Measurements from ENCODE around the gene IL1R2. TPM values are rescaled to one million over a fixed set of nuclear protein-coding genes. Genes with fewer than 3 reads are reported as not detected.

Gene IL1R2, protein sequence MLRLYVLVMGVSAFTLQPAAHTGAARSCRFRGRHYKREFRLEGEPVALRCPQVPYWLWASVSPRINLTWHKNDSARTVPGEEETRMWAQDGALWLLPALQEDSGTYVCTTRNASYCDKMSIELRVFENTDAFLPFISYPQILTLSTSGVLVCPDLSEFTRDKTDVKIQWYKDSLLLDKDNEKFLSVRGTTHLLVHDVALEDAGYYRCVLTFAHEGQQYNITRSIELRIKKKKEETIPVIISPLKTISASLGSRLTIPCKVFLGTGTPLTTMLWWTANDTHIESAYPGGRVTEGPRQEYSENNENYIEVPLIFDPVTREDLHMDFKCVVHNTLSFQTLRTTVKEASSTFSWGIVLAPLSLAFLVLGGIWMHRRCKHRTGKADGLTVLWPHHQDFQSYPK
- not detected for total RNA-seq

DNA sequence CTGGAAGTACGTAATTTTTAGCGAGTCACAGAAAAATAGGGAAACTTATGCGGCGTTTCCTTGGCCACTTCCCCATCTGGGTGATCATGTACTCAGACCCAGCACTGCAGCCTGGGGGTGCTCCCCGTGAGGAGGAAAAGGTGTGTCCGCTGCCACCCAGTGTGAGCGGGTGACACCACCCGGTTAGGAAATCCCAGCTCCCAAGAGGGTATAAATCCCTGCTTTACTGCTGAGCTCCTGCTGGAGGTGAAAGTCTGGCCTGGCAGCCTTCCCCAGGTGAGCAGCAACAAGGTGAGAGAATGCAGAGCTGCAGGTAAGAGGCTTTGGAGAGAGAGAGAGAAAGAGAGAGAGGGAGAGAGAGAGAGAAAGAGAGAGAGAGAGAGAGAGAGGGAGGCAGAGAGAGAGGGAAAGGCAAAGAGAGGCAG lies at the start of gene IL1R2:
Gene IL1R2, plus strand, starts transcription at position 240 of the 425 bp plus-strand sequence. CDS start 16,616 bp downstream, outside the sequence.

Other genes with a start within 250 kb of the IL1R2 start
- gene IL1R1, start 150.8 kb downstream of the IL1R2 start, total RNA-seq = under 1 TPM; 0.55 to 0.75 TPM
- not detected for gene IL1RL2, start 195.1 kb downstream of the IL1R2 start, total RNA-seq